ENCODE measurements around the gene FOSB. TPM values are rescaled to one million over a fixed set of nuclear protein-coding genes. Genes with fewer than 3 reads are reported as not detected.

The FOSB gene
- polyA plus RNA-seq, 2 of the 4 experiments (the other 2 are of a cell fraction), result 0.57 to 48.8 TPM

DNA sequence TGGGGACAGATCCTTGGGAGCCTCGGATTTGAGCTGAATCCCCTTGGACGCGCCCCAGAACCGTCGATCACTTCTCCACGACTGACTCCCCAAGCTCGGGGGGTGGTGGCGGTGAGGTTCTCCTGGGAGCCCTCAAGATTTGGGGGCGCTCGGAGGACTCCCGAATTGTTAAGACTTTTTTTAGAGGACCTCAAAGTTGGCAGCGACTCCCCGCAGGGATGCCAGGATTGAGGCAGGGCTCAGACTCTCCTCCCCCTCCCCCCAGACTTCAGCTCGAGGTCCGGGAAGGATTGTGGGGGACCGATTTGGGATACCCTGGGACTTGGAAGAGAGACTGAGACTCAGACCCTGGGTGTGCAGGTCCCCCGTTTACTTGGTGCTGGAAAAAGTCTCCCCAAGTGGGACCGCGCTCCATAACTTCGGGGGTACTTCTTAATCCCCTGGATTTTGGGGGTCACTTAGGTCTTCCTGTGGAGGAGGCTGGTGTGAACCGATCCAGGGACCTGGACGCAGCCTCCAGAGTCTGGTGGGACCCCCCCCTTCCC, 40.1 kb downstream of the FOSB start:
- Histone ChIP-seq H3K4me3 (peak overlapping the region; percentile 70), H3K27ac (peak overlapping the region; percentile 99), H3K4me2 (peak overlapping the region; percentile 99), H3K4me1 (peaks cover 36% of the 10 kb centered on the region), H3K9me3 (no peaks in the 10 kb centered on the region)
- FAIRE-seq (no peak), ATAC-seq (no peak), DNase-seq (ENCODE audit: low read depth in 1 of 2, low spot score in 1 of 2) (no peak)
- WGBS (ENCODE audit: missing lambda C conversion rate), result under 1% methylated on average over 21 of the region's 22 CpGs
- POLR2A ChIA-PET, result interaction anchor here (0.6 to 1.8 kb wide), 6 partner anchors 9 to 134 kb away, joined by 3 to 7 read pairs (median 3); partner anchors contain the start of gene RTN2
- CTCF ChIA-PET, result interaction anchor here (0.8 to 1.8 kb wide), 14 partner anchors 9 to 185 kb away, joined by 3 to 11 read pairs (median 4); partner anchors contain the start of gene QPCTL
- TF ChIP-seq FOSL2 (IDR thresholded peaks at IDR 0.05), result no peak
- no peak for TF ChIP-seq FOSL2 (CRISPR knock-in tag; IDR thresholded peaks at IDR 0.05)
- TF ChIP-seq GATA3 (IDR thresholded peaks at IDR 0.05; ENCODE audit: borderline replicate concordance), result peak; percentile 0; the same call in 1 of the 2 replicates

GRCh38 chr19:45508417-45508860, 40.6 kb downstream of the FOSB start:
- ATAC-seq, result peak in 1 of 2 experiments; percentile 13; a peak in 3 of 6 replicates
- no peaks in the 10 kb centered on the region for H3K9me3 ChIP-seq

DNA sequence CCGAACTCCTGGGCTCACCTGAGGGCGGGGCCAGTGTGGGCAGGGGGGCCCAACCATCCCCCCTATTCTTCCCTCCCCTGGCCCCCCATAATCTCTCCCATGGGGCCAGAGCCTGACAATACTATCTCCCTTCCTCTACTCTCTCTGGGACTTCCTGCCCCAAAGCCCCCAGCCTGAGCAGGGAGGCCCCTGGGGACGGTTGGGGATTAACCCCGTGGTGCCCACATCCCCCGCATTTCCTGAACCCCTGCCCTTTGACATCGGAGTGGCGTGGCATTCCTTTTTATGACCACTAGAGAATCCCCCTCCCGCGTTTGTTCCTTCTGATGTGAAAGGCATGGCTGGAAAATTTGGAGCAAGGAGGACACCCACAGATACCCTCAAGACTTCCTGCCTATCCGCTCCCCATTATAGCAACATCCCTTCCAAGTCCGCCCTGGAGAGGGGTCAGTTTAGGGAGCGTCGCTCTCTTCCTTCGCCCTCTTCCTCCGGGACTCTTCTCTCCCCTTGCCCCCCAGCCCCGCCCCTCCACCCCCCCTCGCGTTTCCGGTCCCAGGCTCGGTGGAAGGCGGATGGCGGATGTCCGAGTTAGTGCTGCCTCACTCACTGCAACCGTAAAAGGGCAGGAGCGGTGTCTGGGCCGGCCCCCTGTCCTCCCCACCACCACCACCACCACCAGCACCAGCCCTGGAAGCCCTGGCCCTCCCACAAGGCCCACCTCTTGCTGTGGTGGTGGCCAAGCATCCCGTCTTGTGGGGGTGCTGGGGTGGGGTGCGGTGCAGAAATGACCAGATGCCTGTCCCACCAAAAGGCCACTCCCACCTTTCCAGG, 41.3 kb downstream of the FOSB start:
- TF ChIP-seq MAX (IDR thresholded peaks at IDR 0.05) (no peak), RAD21 (conservative IDR thresholded peaks at IDR 0.05 in 1 of 2, IDR thresholded peaks at IDR 0.05 in 1 of 2) (peak in 1 of 2 experiments; percentile 23; a peak in 1 of 5 replicates), NFE2L2 (conservative IDR thresholded peaks at IDR 0.05; ENCODE audit: low read length) (no peak), KDM5A (IDR thresholded peaks at IDR 0.05) (no peak), POLR2A (IDR thresholded peaks at IDR 0.05; ENCODE audit: low read length) (0 out of 2 replicates have a peak, but pooled peaks have one; percentile 12), TP53 (CRISPR knock-in tag; IDR thresholded peaks at IDR 0.05) (0 out of 2 replicates have a peak, but pooled peaks have one; percentile 45), MYC (IDR thresholded peaks at IDR 0.05; ENCODE audit: borderline replicate concordance, low read length) (0 out of 2 replicates have a peak, but pooled peaks have one; percentile 28), FOSL2 (IDR thresholded peaks at IDR 0.05) (no peak), FOSL2 (CRISPR knock-in tag; IDR thresholded peaks at IDR 0.05) (no peak), HEYL (CRISPR knock-in tag; IDR thresholded peaks at IDR 0.05) (no peak), TFCP2L1 (CRISPR knock-in tag; IDR thresholded peaks at IDR 0.05) (peak; percentile 23; the same call in 1 of the 2 replicates), JUN (IDR thresholded peaks at IDR 0.05) (peak in 1 of 2 experiments; percentile 63; a peak in 3 of 5 replicates)
- Histone ChIP-seq H3K9me3 (no peaks in the 10 kb centered on the region), H3K4me3 (peak overlapping the region; percentile 70), H3K27ac (peak overlapping the region; percentile 99), H3K4me1 (peaks cover 47% of the 10 kb centered on the region), H3K4me2 (peak overlapping the region; percentile 99)
- ChIA-PET POLR2A (interaction anchor here (1.3 to 1.8 kb wide), 2 partner anchors 12 to 133 kb away, joined by 3 to 7 read pairs; partner anchors contain the start of gene RTN2), CTCF (interaction anchor here (0.8 to 2.0 kb wide), 16 partner anchors 12 to 134 kb away, joined by 3 to 13 read pairs (median 4); no protein-coding TSS in a partner anchor)
- DNase-seq (ENCODE audit: low read depth in 1 of 2, low spot score in 1 of 2), result peak; percentile 81 to 92
- WGBS (ENCODE audit: missing lambda C conversion rate), result under 1% methylated on average over 21 of the region's 28 CpGs
- ATAC-seq, result peak; percentile 35 to 55
- FAIRE-seq, result no peak

More at GRCh38 chr19:45508417-45508860, 40.6 kb downstream of the FOSB start:
- FAIRE-seq (no peak), DNase-seq (ENCODE audit: low read depth in 1 of 2, low spot score in 1 of 2) (peak; percentile 50 to 71)
- H3K4me1 ChIP-seq, result peaks cover 41% of the 10 kb centered on the region
- H3K4me2 ChIP-seq, result peak overlapping the region; percentile 99
- peak overlapping the region; percentile 99 for H3K27ac ChIP-seq
- peak; percentile 41; the same call in 1 of the 2 replicates for TF ChIP-seq ESRRA (IDR thresholded peaks at IDR 0.05; ENCODE audit: borderline replicate concordance, low read length)
- TF ChIP-seq MAX (IDR thresholded peaks at IDR 0.05), result no peak
- H3K4me3 ChIP-seq, result peak overlapping the region; percentile 70
- ChIA-PET POLR2A (interaction anchor here (0.9 to 1.8 kb wide), 4 partner anchors 9 to 134 kb away, joined by 3 to 7 read pairs (median 3); partner anchors contain the start of gene RTN2), CTCF (interaction anchor here (0.8 to 1.8 kb wide), 12 partner anchors 11 to 184 kb away, joined by 3 to 11 read pairs (median 4); partner anchors contain the start of gene QPCTL)
- 7% methylated on average over 10 of the region's 26 CpGs for WGBS (ENCODE audit: missing lambda C conversion rate)

GRCh38 chr19:45509692-45510015, 41.9 kb downstream of the FOSB start:
- Histone ChIP-seq H3K4me1 (peaks cover 53% of the 10 kb centered on the region), H3K27ac (peak overlapping the region; percentile 99), H3K9me3 (no peaks in the 10 kb centered on the region), H3K4me2 (peak overlapping the region; percentile 99), H3K4me3 (peak overlapping the region; percentile 70)
- ChIA-PET POLR2A (no interaction called here), CTCF (interaction anchor here (0.8 to 2.0 kb wide), 9 partner anchors 9 to 133 kb away, joined by 3 to 13 read pairs (median 3); no protein-coding TSS in a partner anchor)
- DNase-seq (ENCODE audit: low read depth in 1 of 2, low spot score in 1 of 2) (no peak), FAIRE-seq (no peak), ATAC-seq (no peak)
- 4% methylated on average over 3 of the region's 3 CpGs for WGBS (ENCODE audit: missing lambda C conversion rate)
- TF ChIP-seq KDM1A (IDR thresholded peaks at IDR 0.05; ENCODE audit: low read depth), result no peak
- TF ChIP-seq JUN (IDR thresholded peaks at IDR 0.05), result 0 out of 5 replicates have a peak, but pooled peaks of 1 of the 2 experiments have one; percentile 3
- no peak; the same call in 1 of the 2 replicates for TF ChIP-seq HDAC2 (IDR thresholded peaks at IDR 0.05)
- TF ChIP-seq, protein P1, sequence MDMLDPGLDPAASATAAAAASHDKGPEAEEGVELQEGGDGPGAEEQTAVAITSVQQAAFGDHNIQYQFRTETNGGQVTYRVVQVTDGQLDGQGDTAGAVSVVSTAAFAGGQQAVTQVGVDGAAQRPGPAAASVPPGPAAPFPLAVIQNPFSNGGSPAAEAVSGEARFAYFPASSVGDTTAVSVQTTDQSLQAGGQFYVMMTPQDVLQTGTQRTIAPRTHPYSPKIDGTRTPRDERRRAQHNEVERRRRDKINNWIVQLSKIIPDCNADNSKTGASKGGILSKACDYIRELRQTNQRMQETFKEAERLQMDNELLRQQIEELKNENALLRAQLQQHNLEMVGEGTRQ (IDR thresholded peaks at IDR 0.05), result no peak
- TF ChIP-seq RARB (CRISPR knock-in tag; IDR thresholded peaks at IDR 0.05), result 0 out of 2 replicates have a peak, but pooled peaks have one; percentile 39
- TF ChIP-seq RCOR1 (IDR thresholded peaks at IDR 0.05; ENCODE audit: low read depth, low read length), result no peak
- no peak for TF ChIP-seq BHLHE40 (IDR thresholded peaks at IDR 0.05; ENCODE audit: low read depth, low read length)
- no peak for TF ChIP-seq EHF (CRISPR knock-in tag; IDR thresholded peaks at IDR 0.05)
- TF ChIP-seq GATA3 (IDR thresholded peaks at IDR 0.05; ENCODE audit: borderline replicate concordance), result no peak
- TF ChIP-seq HEYL (CRISPR knock-in tag; IDR thresholded peaks at IDR 0.05), result 0 out of 2 replicates have a peak, but pooled peaks have one; percentile 27
- TF ChIP-seq RFX5 (IDR thresholded peaks at IDR 0.05), result 0 out of 2 replicates have a peak, but pooled peaks have one; percentile 35
- TF ChIP-seq HOXA7 (CRISPR knock-in tag; IDR thresholded peaks at IDR 0.05), result 0 out of 2 replicates have a peak, but pooled peaks have one; percentile 33
- TF ChIP-seq SREBF2 (IDR thresholded peaks at IDR 0.05), result no peak
